IPS-NIHi7 (cell line): ENCODE measurements around the gene PTPN12.
"Not testable (repeated sequence)": the region's sequence is repeated elsewhere in the genome, so short reads cannot be mapped to it uniquely, and the experiment has no call there.

Source experiments
- DNase-seq: peaks from one replicate; pipeline ENCODE4 v3.0.0; 2012; ENCODE audit warnings: mixed read lengths; ENCODE audit errors: extremely low spot score

The PTPN12 gene

GRCh38 chr7:77537136-77537777 is at the start of gene PTPN12:
PTPN12 (plus strand) TSS chr7:77537295; CDS start chr7:77537547, 252 bp downstream.
- DNase-seq, result no peak

GRCh38 chr7:77488986-77489385 is 48.1 kb upstream of the PTPN12 start:
- no peak for DNase-seq

GRCh38 chr7:77497079-77497478 is 40.0 kb upstream of the PTPN12 start:
- no peak for DNase-seq

- DNase-seq, result no peak
Observed at GRCh38 chr7:77498659-77499379, 38.3 kb upstream of the PTPN12 start.

- no peak for DNase-seq
Observed at GRCh38 chr7:77501192-77501515, 35.9 kb upstream of the PTPN12 start.

GRCh38 chr7:77504951-77505350 is 32.1 kb upstream of the PTPN12 start:
- no peak for DNase-seq

GRCh38 chr7:77506899-77507298 is 30.2 kb upstream of the PTPN12 start:
- no peak for DNase-seq

GRCh38 chr7:77513002-77513670 is 24.0 kb upstream of the PTPN12 start:
- DNase-seq, result not testable (repeated sequence)

- DNase-seq, result no peak
Observed at GRCh38 chr7:77516085-77516484, 21.0 kb upstream of the PTPN12 start.

- no peak for DNase-seq
Observed at GRCh38 chr7:77520261-77520660, 16.8 kb upstream of the PTPN12 start.

- DNase-seq, result not testable (repeated sequence)
Observed at GRCh38 chr7:77521537-77521936, 15.6 kb upstream of the PTPN12 start.

- no peak for DNase-seq
Observed at GRCh38 chr7:77524731-77525130, 12.4 kb upstream of the PTPN12 start.

- no peak for DNase-seq
Observed at GRCh38 chr7:77525231-77525630, 11.9 kb upstream of the PTPN12 start.

- DNase-seq, result no peak
Observed at GRCh38 chr7:77528368-77528767, 8.7 kb upstream of the PTPN12 start.

- DNase-seq, result no peak
Observed at GRCh38 chr7:77529279-77529678, 7.8 kb upstream of the PTPN12 start.

GRCh38 chr7:77531038-77531437 is 6.1 kb upstream of the PTPN12 start:
- no peak for DNase-seq

- no peak for DNase-seq
Observed at GRCh38 chr7:77532247-77532646, 4.8 kb upstream of the PTPN12 start.

- not testable (repeated sequence) for DNase-seq
Observed at GRCh38 chr7:77532732-77533131, 4.4 kb upstream of the PTPN12 start.

- not testable (repeated sequence) for DNase-seq
Observed at GRCh38 chr7:77534046-77534445, 3.0 kb upstream of the PTPN12 start.

- no peak for DNase-seq
Observed at GRCh38 chr7:77536017-77536412, 1.1 kb upstream of the PTPN12 start.

- peak; percentile 99 for DNase-seq
Observed at GRCh38 chr7:77536413-77537135, 521 bp upstream of the PTPN12 start.

GRCh38 chr7:77537778-77538280 is 734 bp downstream of the PTPN12 start:
- DNase-seq, result peak; percentile 20
